Type B pancreatic cell (in vitro differentiated cells): ENCODE measurements around the gene TUBGCP6. TPM values are rescaled to one million over a fixed set of nuclear protein-coding genes. Genes with fewer than 3 reads are reported as not detected.

Experiments used
- DNase-seq: peaks from one replicate; pipeline ENCODE4 v3.0.0; 2021; ENCODE audit warnings: mixed read lengths; ENCODE audit not compliant: unreplicated experiment; ENCODE audit errors: extremely low spot score
- H3K27ac Mint-ChIP-seq: 2 replicates; pipeline ENCODE4 v1.8.0; 2021; ENCODE audit warnings: mild to moderate bottlenecking, mixed read lengths
- H3K27me3 Mint-ChIP-seq: 2 replicates; pipeline ENCODE4 v1.8.0; 2021; ENCODE audit warnings: mixed read lengths
- H3K36me3 Mint-ChIP-seq: 2 replicates; pipeline ENCODE4 v1.8.0; 2021; ENCODE audit warnings: mixed read lengths
- H3K4me1 Mint-ChIP-seq: one replicate; pipeline ENCODE4 v1.8.0; 2021; ENCODE audit warnings: mixed read lengths; ENCODE audit not compliant: unreplicated experiment
- H3K4me3 Mint-ChIP-seq: 2 replicates; pipeline ENCODE4 v1.8.0; 2021; ENCODE audit warnings: mild to moderate bottlenecking, mixed read lengths
- H3K9me3 Mint-ChIP-seq: 2 replicates; pipeline ENCODE4 v1.8.0; 2021; ENCODE audit warnings: mixed read lengths
- CTCF ChIP-seq: fragments of 200-600 bp; sonication (generic); conservative IDR thresholded peaks from 2 replicates; pipeline ENCODE4 v1.5.0; 2021; ENCODE audit warnings: antibody characterized with exemption, mild to moderate bottlenecking
- total RNA-seq: library from RNA; stranded (reverse); gene quantifications from 2 replicates; pipeline ENCODE4 v1.2.1, GENCODE V29; 2021; ENCODE audit warnings: low replicate concordance

The TUBGCP6 gene
- total RNA-seq, 1 donor from 2014 or later: 51.4 TPM

- Mint-ChIP-seq H3K36me3 (no peaks in the 10 kb centered on the region), H3K4me3 (peak overlapping the region; percentile 73), H3K27me3 (peaks cover 13% of the 10 kb centered on the region), H3K4me1 (peaks cover 5% of the 10 kb centered on the region), H3K9me3 (no peaks in the 10 kb centered on the region), H3K27ac (no peak overlapping the region)
- no peak for TF ChIP-seq CTCF
- DNase-seq: no peak
These were observed 15.6 kb upstream of the TUBGCP6 start for GRCh38 chr22:50260434-50260800.

GRCh38 chr22:50259302-50259701 is 14.5 kb upstream of the TUBGCP6 start:
- Mint-ChIP-seq H3K27ac (no peak overlapping the region), H3K4me3 (no peak overlapping the region), H3K36me3 (no peaks in the 10 kb centered on the region), H3K9me3 (no peaks in the 10 kb centered on the region), H3K27me3 (peaks cover 7% of the 10 kb centered on the region), H3K4me1 (peaks cover 5% of the 10 kb centered on the region)
- TF ChIP-seq CTCF: no peak
- no peak for DNase-seq

GRCh38 chr22:50258361-50259292 is 13.8 kb upstream of the TUBGCP6 start:
- no peak for TF ChIP-seq CTCF
- H3K36me3 Mint-ChIP-seq: no peaks in the 10 kb centered on the region
- H3K4me3 Mint-ChIP-seq: peak overlapping the region; percentile 74
- no peak overlapping the region for H3K27ac Mint-ChIP-seq
- no peak for DNase-seq
- H3K27me3 Mint-ChIP-seq: peaks cover 5% of the 10 kb centered on the region
- H3K4me1 Mint-ChIP-seq: peaks cover 5% of the 10 kb centered on the region
- H3K9me3 Mint-ChIP-seq: no peaks in the 10 kb centered on the region

- no peak for TF ChIP-seq CTCF
- DNase-seq: no peak
- Mint-ChIP-seq H3K9me3 (no peaks in the 10 kb centered on the region), H3K27ac (no peak overlapping the region), H3K27me3 (peaks cover 5% of the 10 kb centered on the region), H3K4me1 (peaks cover 5% of the 10 kb centered on the region), H3K36me3 (no peaks in the 10 kb centered on the region), H3K4me3 (no peak overlapping the region)
These were observed 12.9 kb upstream of the TUBGCP6 start for GRCh38 chr22:50257451-50258360.

GRCh38 chr22:50257041-50257440 is 12.2 kb upstream of the TUBGCP6 start:
- Mint-ChIP-seq H3K27ac (no peak overlapping the region), H3K36me3 (no peaks in the 10 kb centered on the region), H3K9me3 (no peaks in the 10 kb centered on the region), H3K4me3 (no peak overlapping the region), H3K27me3 (peaks cover 2% of the 10 kb centered on the region), H3K4me1 (peaks cover under 1% of the 10 kb centered on the region)
- no peak for TF ChIP-seq CTCF
- no peak for DNase-seq
